Glutamatergic neuron (in vitro differentiated cells): ENCODE data around the gene ELSPBP1. TPM values are rescaled to one million over a fixed set of nuclear protein-coding genes. Genes with fewer than 3 reads are reported as not detected.

Experiments
- DNase-seq: peaks from one replicate; pipeline ENCODE4 v3.0.0; 2022
- H3K27ac Mint-ChIP-seq: one replicate; pipeline ENCODE4 v1.8.0; 2020; ENCODE audit warnings: mild to moderate bottlenecking, mixed read lengths, inconsistent platforms; ENCODE audit not compliant: unreplicated experiment
- H3K27me3 Mint-ChIP-seq: one replicate; pipeline ENCODE4 v1.8.0; 2020; ENCODE audit warnings: mild to moderate bottlenecking, moderate library complexity, mixed read lengths, inconsistent platforms; ENCODE audit not compliant: unreplicated experiment
- H3K36me3 Mint-ChIP-seq: one replicate; pipeline ENCODE4 v1.8.0; 2020; ENCODE audit warnings: mild to moderate bottlenecking, mixed read lengths, inconsistent platforms; ENCODE audit not compliant: unreplicated experiment
- H3K4me1 Mint-ChIP-seq: one replicate; pipeline ENCODE4 v1.8.0; 2020; ENCODE audit warnings: mild to moderate bottlenecking, low read depth, mixed read lengths, inconsistent platforms; ENCODE audit not compliant: unreplicated experiment
- H3K4me3 Mint-ChIP-seq: one replicate; pipeline ENCODE4 v1.8.0; 2020; ENCODE audit warnings: mild to moderate bottlenecking, mixed read lengths, inconsistent platforms; ENCODE audit not compliant: unreplicated experiment
- H3K9me3 Mint-ChIP-seq: one replicate; pipeline ENCODE4 v1.8.0; 2020; ENCODE audit warnings: mild to moderate bottlenecking, moderate library complexity, mixed read lengths, inconsistent platforms; ENCODE audit not compliant: unreplicated experiment
- total RNA-seq: library from RNA; stranded (reverse); fragmentation: NEBNext Ultra II Directional; extraction: Animal tissue kit (Norgen Biotek cat#: 25700); gene quantifications from one replicate; pipeline ENCODE4 v1.2.1, GENCODE V29; 2021; ENCODE audit not compliant: unreplicated experiment
- TF ChIP-seq, protein P1 (sequence below): fragments of 200-600 bp; sonication (generic); IDR thresholded peaks from one replicate; pipeline ENCODE4 v1.5.0; 2021; ENCODE audit not compliant: partially characterized antibody, unreplicated experiment

ELSPBP1 gene
- total RNA-seq, 1 donor from 2014 or later = not detected

GRCh38 chr19:48041877-48042580 lies 47.6 kb downstream of the ELSPBP1 start:
- Mint-ChIP-seq H3K4me3 (no peak overlapping the region), H3K9me3 (peaks cover 6% of the 10 kb centered on the region), H3K4me1 (no peaks in the 10 kb centered on the region), H3K36me3 (peaks cover 8% of the 10 kb centered on the region), H3K27ac (no peak overlapping the region), H3K27me3 (peaks cover 20% of the 10 kb centered on the region)
- TF ChIP-seq, protein P1, sequence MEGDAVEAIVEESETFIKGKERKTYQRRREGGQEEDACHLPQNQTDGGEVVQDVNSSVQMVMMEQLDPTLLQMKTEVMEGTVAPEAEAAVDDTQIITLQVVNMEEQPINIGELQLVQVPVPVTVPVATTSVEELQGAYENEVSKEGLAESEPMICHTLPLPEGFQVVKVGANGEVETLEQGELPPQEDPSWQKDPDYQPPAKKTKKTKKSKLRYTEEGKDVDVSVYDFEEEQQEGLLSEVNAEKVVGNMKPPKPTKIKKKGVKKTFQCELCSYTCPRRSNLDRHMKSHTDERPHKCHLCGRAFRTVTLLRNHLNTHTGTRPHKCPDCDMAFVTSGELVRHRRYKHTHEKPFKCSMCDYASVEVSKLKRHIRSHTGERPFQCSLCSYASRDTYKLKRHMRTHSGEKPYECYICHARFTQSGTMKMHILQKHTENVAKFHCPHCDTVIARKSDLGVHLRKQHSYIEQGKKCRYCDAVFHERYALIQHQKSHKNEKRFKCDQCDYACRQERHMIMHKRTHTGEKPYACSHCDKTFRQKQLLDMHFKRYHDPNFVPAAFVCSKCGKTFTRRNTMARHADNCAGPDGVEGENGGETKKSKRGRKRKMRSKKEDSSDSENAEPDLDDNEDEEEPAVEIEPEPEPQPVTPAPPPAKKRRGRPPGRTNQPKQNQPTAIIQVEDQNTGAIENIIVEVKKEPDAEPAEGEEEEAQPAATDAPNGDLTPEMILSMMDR = no peak
- no peak for DNase-seq

DNA sequence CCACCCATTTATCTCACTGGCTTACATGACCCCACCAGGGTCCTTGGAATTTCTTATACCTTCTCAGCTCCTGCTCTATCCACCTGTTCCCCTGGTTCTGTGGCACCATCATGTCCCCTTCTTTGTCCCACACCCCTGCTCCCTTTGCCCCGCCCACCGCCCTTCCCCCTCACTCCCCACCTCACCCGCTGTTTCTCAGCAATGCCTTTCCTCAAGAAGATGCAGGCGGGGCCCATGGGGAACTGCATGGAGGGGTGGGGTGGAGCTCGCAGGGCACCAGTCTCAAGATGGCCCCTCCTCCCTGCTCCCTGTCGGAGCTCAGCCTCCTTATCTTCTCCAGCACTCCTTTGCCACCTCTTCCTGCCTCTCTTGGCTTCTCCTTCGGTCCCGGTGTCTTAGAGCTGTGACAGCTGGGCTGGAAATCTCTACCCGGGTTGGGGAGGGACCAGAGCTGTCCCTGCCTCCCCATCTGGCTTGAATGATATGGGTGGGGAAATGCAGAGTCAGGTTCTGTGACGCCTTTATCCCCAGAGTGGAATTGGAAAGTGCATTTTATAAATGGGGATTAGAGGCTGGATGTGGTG lies 49.3 kb downstream of the ELSPBP1 start, which contains the start of gene CABP5:
Gene CABP5, minus strand, starts transcription at position 405 of the 584 bp plus-strand sequence. Its CDS starts 157 bp downstream, at position 248.
- Mint-ChIP-seq H3K36me3 (peaks cover 8% of the 10 kb centered on the region), H3K27ac (no peak within 1 kb of the TSS), H3K27me3 (peaks cover 19% of the 10 kb centered on the region), H3K4me3 (no peak within 1 kb of the TSS), H3K9me3 (peaks cover 9% of the 10 kb centered on the region), H3K4me1 (no peaks in the 10 kb centered on the region)
- DNase-seq = no peak
- TF ChIP-seq, protein P1 = no peak

DNA sequence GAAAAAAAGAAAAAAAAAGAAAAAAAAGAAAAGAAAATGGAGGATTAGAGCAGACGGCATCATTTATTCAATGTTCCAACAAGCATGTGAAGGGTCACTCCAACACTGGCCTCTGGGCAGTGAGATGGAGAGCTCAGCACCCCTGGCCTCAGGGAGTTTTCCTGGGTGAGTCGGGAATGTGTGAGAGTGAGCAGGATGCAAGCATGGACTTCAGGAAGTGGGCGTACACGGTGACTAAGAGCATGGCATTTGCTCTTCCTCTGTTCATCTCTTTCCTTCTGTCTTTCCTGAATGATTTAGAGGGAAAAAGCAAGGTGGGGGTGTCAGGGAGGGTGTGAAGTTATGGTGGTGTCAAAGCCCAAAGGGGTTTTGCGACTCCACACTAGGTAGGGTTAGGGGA lies 50.1 kb downstream of the ELSPBP1 start:
- H3K27me3 Mint-ChIP-seq = peaks cover 16% of the 10 kb centered on the region

GRCh38 chr19:48051335-48052033 lies 57.1 kb downstream of the ELSPBP1 start:
- peaks cover 8% of the 10 kb centered on the region for H3K9me3 Mint-ChIP-seq
- no peaks in the 10 kb centered on the region for H3K4me1 Mint-ChIP-seq
- no peak overlapping the region for H3K27ac Mint-ChIP-seq
- DNase-seq = no peak
- TF ChIP-seq, protein P1 = no peak
- H3K36me3 Mint-ChIP-seq = peaks cover 6% of the 10 kb centered on the region
- H3K27me3 Mint-ChIP-seq = no peaks in the 10 kb centered on the region
- H3K4me3 Mint-ChIP-seq = no peak overlapping the region

More for the DNA sequence above, 50.1 kb downstream of the ELSPBP1 start:
- Mint-ChIP-seq H3K36me3 (peaks cover 14% of the 10 kb centered on the region), H3K4me3 (no peak overlapping the region), H3K4me1 (no peaks in the 10 kb centered on the region), H3K27ac (no peak overlapping the region), H3K9me3 (peaks cover 8% of the 10 kb centered on the region)
- TF ChIP-seq, protein P1 = no peak
- no peak for DNase-seq
